ENCODE results near the gene ABLIM1. TPM values are rescaled to one million over a fixed set of nuclear protein-coding genes. Genes with fewer than 3 reads are reported as not detected.

The ABLIM1 gene
- total and polyA plus RNA-seq, 2 of the 13 experiments (the other 11 are each of a cell fraction or from before 2014, with no cell fraction given), result 59.4 to 92.7 TPM

DNA sequence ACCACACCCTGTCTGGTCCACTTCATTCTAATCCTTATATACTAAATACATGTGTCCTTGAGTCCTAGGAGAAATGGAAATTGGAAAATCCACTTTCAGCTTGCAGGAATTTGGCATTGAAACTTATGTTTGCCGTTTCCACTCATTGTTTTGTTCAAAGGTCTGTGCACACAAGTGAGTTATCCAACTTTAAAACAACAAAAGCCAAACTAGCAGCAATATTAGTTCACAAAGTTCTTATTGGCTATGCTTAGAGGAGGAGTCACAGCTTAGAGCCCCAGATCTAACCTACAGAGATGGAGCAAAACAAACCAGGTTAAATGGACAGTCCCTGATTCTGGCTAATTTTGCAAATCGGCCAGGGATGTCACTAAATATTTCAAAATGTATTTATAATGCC is 209.2 kb downstream of the ABLIM1 start:
- CTCF ChIA-PET (ENCODE audit: low intra/inter-chr PET ratio, low total read pairs), result no interaction called here
- WGBS (ENCODE audit: low lambda C conversion rate), result 86% methylated on average over 2 of the region's 2 CpGs
- in situ Hi-C loops (cut with HindIII; ENCODE audit: extremely low pct_ligation_motif_present, low pct_unique_long_range_greater_than_20kb), result no loop called here
- TF ChIP-seq DMAP1 (CRISPR knock-in tag; IDR thresholded peaks at IDR 0.05) (no peak), SPEN (CRISPR knock-in tag; IDR thresholded peaks at IDR 0.05; ENCODE audit: low read depth) (no peak), TBX2 (CRISPR knock-in tag; IDR thresholded peaks at IDR 0.05; ENCODE audit: borderline replicate concordance) (no peak), YY1 (IDR thresholded peaks at IDR 0.05; ENCODE audit: insufficient read depth, insufficient replicate concordance, low read depth, low read length) (no peak), ZNF720 (CRISPR knock-in tag; IDR thresholded peaks at IDR 0.05) (no peak), KDM1A (CRISPR knock-in tag; IDR thresholded peaks at IDR 0.05) (no peak), THAP11 (CRISPR knock-in tag; IDR thresholded peaks at IDR 0.05) (no peak), HOXA5 (CRISPR knock-in tag; IDR thresholded peaks at IDR 0.05) (no peak), NFKBIZ (CRISPR knock-in tag; IDR thresholded peaks at IDR 0.05) (no peak)
- TF ChIP-seq, protein P1, sequence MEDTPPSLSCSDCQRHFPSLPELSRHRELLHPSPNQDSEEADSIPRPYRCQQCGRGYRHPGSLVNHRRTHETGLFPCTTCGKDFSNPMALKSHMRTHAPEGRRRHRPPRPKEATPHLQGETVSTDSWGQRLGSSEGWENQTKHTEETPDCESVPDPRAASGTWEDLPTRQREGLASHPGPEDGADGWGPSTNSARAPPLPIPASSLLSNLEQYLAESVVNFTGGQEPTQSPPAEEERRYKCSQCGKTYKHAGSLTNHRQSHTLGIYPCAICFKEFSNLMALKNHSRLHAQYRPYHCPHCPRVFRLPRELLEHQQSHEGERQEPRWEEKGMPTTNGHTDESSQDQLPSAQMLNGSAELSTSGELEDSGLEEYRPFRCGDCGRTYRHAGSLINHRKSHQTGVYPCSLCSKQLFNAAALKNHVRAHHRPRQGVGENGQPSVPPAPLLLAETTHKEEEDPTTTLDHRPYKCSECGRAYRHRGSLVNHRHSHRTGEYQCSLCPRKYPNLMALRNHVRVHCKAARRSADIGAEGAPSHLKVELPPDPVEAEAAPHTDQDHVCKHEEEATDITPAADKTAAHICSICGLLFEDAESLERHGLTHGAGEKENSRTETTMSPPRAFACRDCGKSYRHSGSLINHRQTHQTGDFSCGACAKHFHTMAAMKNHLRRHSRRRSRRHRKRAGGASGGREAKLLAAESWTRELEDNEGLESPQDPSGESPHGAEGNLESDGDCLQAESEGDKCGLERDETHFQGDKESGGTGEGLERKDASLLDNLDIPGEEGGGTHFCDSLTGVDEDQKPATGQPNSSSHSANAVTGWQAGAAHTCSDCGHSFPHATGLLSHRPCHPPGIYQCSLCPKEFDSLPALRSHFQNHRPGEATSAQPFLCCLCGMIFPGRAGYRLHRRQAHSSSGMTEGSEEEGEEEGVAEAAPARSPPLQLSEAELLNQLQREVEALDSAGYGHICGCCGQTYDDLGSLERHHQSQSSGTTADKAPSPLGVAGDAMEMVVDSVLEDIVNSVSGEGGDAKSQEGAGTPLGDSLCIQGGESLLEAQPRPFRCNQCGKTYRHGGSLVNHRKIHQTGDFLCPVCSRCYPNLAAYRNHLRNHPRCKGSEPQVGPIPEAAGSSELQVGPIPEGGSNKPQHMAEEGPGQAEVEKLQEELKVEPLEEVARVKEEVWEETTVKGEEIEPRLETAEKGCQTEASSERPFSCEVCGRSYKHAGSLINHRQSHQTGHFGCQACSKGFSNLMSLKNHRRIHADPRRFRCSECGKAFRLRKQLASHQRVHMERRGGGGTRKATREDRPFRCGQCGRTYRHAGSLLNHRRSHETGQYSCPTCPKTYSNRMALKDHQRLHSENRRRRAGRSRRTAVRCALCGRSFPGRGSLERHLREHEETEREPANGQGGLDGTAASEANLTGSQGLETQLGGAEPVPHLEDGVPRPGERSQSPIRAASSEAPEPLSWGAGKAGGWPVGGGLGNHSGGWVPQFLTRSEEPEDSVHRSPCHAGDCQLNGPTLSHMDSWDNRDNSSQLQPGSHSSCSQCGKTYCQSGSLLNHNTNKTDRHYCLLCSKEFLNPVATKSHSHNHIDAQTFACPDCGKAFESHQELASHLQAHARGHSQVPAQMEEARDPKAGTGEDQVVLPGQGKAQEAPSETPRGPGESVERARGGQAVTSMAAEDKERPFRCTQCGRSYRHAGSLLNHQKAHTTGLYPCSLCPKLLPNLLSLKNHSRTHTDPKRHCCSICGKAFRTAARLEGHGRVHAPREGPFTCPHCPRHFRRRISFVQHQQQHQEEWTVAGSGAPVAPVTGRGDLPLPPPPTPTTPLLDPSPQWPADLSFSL (CRISPR knock-in tag; IDR thresholded peaks at IDR 0.05), result no peak
- TF ChIP-seq, protein P2, sequence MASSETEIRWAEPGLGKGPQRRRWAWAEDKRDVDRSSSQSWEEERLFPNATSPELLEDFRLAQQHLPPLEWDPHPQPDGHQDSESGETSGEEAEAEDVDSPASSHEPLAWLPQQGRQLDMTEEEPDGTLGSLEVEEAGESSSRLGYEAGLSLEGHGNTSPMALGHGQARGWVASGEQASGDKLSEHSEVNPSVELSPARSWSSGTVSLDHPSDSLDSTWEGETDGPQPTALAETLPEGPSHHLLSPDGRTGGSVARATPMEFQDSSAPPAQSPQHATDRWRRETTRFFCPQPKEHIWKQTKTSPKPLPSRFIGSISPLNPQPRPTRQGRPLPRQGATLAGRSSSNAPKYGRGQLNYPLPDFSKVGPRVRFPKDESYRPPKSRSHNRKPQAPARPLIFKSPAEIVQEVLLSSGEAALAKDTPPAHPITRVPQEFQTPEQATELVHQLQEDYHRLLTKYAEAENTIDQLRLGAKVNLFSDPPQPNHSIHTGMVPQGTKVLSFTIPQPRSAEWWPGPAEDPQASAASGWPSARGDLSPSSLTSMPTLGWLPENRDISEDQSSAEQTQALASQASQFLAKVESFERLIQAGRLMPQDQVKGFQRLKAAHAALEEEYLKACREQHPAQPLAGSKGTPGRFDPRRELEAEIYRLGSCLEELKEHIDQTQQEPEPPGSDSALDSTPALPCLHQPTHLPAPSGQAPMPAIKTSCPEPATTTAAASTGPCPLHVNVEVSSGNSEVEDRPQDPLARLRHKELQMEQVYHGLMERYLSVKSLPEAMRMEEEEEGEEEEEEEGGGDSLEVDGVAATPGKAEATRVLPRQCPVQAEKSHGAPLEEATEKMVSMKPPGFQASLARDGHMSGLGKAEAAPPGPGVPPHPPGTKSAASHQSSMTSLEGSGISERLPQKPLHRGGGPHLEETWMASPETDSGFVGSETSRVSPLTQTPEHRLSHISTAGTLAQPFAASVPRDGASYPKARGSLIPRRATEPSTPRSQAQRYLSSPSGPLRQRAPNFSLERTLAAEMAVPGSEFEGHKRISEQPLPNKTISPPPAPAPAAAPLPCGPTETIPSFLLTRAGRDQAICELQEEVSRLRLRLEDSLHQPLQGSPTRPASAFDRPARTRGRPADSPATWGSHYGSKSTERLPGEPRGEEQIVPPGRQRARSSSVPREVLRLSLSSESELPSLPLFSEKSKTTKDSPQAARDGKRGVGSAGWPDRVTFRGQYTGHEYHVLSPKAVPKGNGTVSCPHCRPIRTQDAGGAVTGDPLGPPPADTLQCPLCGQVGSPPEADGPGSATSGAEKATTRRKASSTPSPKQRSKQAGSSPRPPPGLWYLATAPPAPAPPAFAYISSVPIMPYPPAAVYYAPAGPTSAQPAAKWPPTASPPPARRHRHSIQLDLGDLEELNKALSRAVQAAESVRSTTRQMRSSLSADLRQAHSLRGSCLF (CRISPR knock-in tag; IDR thresholded peaks at IDR 0.05; ENCODE audit: borderline replicate concordance), result no peak
- TF ChIP-seq, protein P3, sequence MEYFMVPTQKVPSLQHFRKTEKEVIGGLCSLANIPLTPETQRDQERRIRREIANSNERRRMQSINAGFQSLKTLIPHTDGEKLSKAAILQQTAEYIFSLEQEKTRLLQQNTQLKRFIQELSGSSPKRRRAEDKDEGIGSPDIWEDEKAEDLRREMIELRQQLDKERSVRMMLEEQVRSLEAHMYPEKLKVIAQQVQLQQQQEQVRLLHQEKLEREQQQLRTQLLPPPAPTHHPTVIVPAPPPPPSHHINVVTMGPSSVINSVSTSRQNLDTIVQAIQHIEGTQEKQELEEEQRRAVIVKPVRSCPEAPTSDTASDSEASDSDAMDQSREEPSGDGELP (IDR thresholded peaks at IDR 0.05; ENCODE audit: borderline replicate concordance, low read depth), result no peak

More for the DNA sequence above, 209.2 kb downstream of the ABLIM1 start:
- ATAC-seq, result peak; percentile 28; the same call in 2 of the 3 replicates
- intact Hi-C loops (cut with micrococcal nuclease; ENCODE audit: unreplicated experiment), result no loop called here
- no peak overlapping the region for H3K9ac ChIP-seq (ENCODE audit: insufficient read depth, low read depth, low read length)
- no peaks in the 10 kb centered on the region for H3K9me3 ChIP-seq (ENCODE audit: low read length)
- H3K79me2 ChIP-seq (ENCODE audit: insufficient read depth, low read length), result no peaks in the 10 kb centered on the region
- BruUV-seq (replicated peaks), result no TSS peak
- FAIRE-seq, result no peak
- H3K27me3 ChIP-seq (ENCODE audit: control insufficient read depth in 1 of 2, insufficient read depth in 2 of 2, low read length in 2 of 2), result no peaks in the 10 kb centered on the region
- no peak overlapping the region for H2AFZ ChIP-seq (ENCODE audit: low read length)
- H3K4me3 ChIP-seq (replicated peaks in 1 of 3; ENCODE audit: insufficient read depth in 1 of 3, low read depth in 2 of 3, low read length in 3 of 3), result no peak overlapping the region
- POLR2A ChIA-PET, result no interaction called here
- H3K36me3 ChIP-seq (replicated peaks in 1 of 2; ENCODE audit: control insufficient read depth in 1 of 2, insufficient read depth in 2 of 2, low read length in 2 of 2), result peaks cover 25 to 70% of the 10 kb centered on the region in 2 experiments
- H3K4me2 ChIP-seq (ENCODE audit: low read depth, low read length), result no peak overlapping the region
- DNase-seq (ENCODE audit: low spot score), result peak; percentile 14
- H4K20me1 ChIP-seq (ENCODE audit: insufficient read depth, low read length), result no peaks in the 10 kb centered on the region
- H3K4me1 ChIP-seq (ENCODE audit: insufficient read depth, low read length), result no peaks in the 10 kb centered on the region
- H3K27ac ChIP-seq (ENCODE audit: extremely low read length, insufficient read depth, low read length), result no peak overlapping the region

Data from HepG2 (cell line).